GM12865 (cell line): ENCODE results near the gene TRAF3IP1.

Source experiments
- DNase-seq: peaks from one replicate; pipeline ENCODE4 v3.0.0; 2010; ENCODE audit warnings: low read depth
- H3K4me3 ChIP-seq: 2 replicates; pipeline ENCODE4 v1.5.1; 2011; ENCODE audit warnings: mild to moderate bottlenecking, low read depth, low read length, control low read depth
- CTCF ChIP-seq: IDR thresholded peaks from 2 replicates; pipeline ENCODE4 v1.5.1; 2011; ENCODE audit warnings: low read length, control low read depth, low read depth, inconsistent platforms; ENCODE audit not compliant: insufficient read depth; ENCODE audit errors: missing control alignments

TRAF3IP1 gene

GRCh38 chr2:238289574-238289973, 30.7 kb upstream of the TRAF3IP1 start:
- TF ChIP-seq CTCF: no peak
- peak; percentile 42 for DNase-seq

GRCh38 chr2:238290091-238290509, 30.2 kb upstream of the TRAF3IP1 start:
- H3K4me3 ChIP-seq: peak overlapping the region; percentile 68
- peak; percentile 50 for DNase-seq
- TF ChIP-seq CTCF: no peak

More at GRCh38 chr2:238289574-238289973, 30.7 kb upstream of the TRAF3IP1 start:
- H3K4me3 ChIP-seq: peak overlapping the region; percentile 68

- no peak for TF ChIP-seq CTCF
- no peak for DNase-seq
- no peak overlapping the region for H3K4me3 ChIP-seq
Measured at GRCh38 chr2:238290715-238291549, 29.4 kb upstream of the TRAF3IP1 start.

GRCh38 chr2:238291550-238292281, 28.6 kb upstream of the TRAF3IP1 start:
- no peak for DNase-seq
- no peak for TF ChIP-seq CTCF
- H3K4me3 ChIP-seq: no peak overlapping the region

DNA sequence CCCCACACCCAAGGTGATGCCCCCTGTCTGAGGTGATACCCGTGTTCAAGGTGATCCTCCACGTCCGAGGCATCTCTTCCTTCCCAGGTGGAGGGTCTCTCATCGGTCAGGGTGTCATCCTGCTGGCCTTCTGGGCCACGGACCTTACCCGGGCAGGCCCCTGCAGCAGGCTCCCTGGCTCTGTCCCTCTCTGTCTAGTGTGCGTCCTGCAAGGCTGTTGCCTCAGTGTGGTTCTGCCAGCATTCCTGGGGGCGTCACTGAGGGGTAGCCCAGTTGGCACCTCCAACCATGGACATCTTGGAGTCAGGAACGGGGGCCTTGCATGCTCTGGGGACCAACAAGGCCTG, 26.3 kb upstream of the TRAF3IP1 start:
- TF ChIP-seq CTCF: no peak
- no peak overlapping the region for H3K4me3 ChIP-seq
- DNase-seq: no peak

DNA sequence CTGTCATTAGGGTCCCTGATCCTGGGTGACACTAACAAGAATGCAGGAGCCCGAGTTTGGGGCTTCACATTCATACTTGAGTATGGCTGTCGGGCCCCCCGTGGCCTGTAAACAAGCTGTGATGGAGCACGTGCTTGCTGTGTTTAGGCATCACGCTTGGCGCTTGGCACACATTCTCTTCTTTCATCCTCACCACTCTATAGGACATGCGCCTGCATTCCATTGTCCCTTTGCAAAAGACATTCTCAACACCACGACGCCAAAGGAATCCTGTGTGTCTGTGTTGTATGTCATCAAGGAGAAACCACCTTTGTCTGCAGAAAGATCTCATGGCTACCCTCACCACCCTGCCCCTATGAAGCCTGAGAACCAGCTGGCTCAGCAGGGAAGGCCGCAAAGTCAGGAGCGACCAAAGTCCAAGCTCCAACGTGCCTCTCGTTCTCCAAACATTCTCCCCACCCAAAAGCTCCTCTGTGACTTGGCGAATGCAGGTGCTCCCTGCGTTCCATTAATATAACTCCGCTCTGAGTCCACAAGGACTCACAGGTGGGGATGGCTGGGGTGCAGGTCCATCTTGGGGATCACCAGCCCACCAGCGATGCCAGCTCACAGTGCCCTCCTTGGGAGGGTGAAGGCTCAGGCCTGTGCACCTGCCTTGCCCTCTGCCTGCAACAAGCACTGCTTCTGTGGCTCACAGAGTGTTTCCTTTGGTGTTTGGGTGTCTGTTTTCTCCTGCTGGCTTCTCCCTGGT, 25.8 kb upstream of the TRAF3IP1 start:
- DNase-seq: no peak
- no peak for TF ChIP-seq CTCF
- no peak overlapping the region for H3K4me3 ChIP-seq
